Endothelial cell (in vitro differentiated cells): ENCODE results near the gene ROCK2. TPM values are rescaled to one million over a fixed set of nuclear protein-coding genes. Genes with fewer than 3 reads are reported as not detected.

ENCODE experiments used
- DNase-seq: peaks from one replicate; pipeline ENCODE4 v3.0.0; 2021; ENCODE audit warnings: low spot score
- H3K27ac Mint-ChIP-seq: one replicate; pipeline ENCODE4 v1.8.0; 2021; ENCODE audit warnings: mixed read lengths, inconsistent platforms; ENCODE audit not compliant: unreplicated experiment
- H3K27me3 Mint-ChIP-seq: one replicate; pipeline ENCODE4 v1.8.0; 2021; ENCODE audit warnings: mild to moderate bottlenecking, moderate library complexity, mixed read lengths, inconsistent platforms; ENCODE audit not compliant: unreplicated experiment
- H3K36me3 Mint-ChIP-seq: one replicate; pipeline ENCODE4 v1.8.0; 2021; ENCODE audit warnings: mild to moderate bottlenecking, low read depth, mixed read lengths, inconsistent platforms; ENCODE audit not compliant: unreplicated experiment
- H3K4me1 Mint-ChIP-seq: one replicate; pipeline ENCODE4 v1.8.0; 2021; ENCODE audit warnings: mild to moderate bottlenecking, mixed read lengths, inconsistent platforms; ENCODE audit not compliant: unreplicated experiment
- H3K4me3 Mint-ChIP-seq: one replicate; pipeline ENCODE4 v1.8.0; 2021; ENCODE audit warnings: mild to moderate bottlenecking, mixed read lengths, inconsistent platforms; ENCODE audit not compliant: unreplicated experiment
- H3K9me3 Mint-ChIP-seq: one replicate; pipeline ENCODE4 v1.8.0; 2021; ENCODE audit warnings: mixed read lengths, inconsistent platforms; ENCODE audit not compliant: unreplicated experiment
- CTCF ChIP-seq: fragments of 200-600 bp; sonication (generic); IDR thresholded peaks from one replicate; pipeline ENCODE4 v1.5.0; 2021; ENCODE audit warnings: antibody characterized with exemption; ENCODE audit not compliant: unreplicated experiment
- total RNA-seq: library from RNA; stranded (reverse); fragmentation: NEBNext Ultra II Directional; extraction: Animal tissue kit (Norgen Biotek cat#: 25700); gene quantifications from one replicate; pipeline ENCODE4 v1.2.1, GENCODE V29; 2021; ENCODE audit not compliant: unreplicated experiment

The ROCK2 gene
- total RNA-seq, 1 donor from 2014 or later: 52.8 TPM

- Mint-ChIP-seq H3K27me3 (peaks cover 25% of the 10 kb centered on the region), H3K27ac (no peak overlapping the region), H3K4me1 (peaks cover 9% of the 10 kb centered on the region), H3K4me3 (no peak overlapping the region), H3K9me3 (no peaks in the 10 kb centered on the region), H3K36me3 (peaks cover 4% of the 10 kb centered on the region)
- DNase-seq: no peak
- TF ChIP-seq CTCF: no peak
These were observed 187.1 kb downstream of the ROCK2 start for GRCh38 chr2:11157296-11157695.

GRCh38 chr2:11156396-11157075 is 187.9 kb downstream of the ROCK2 start:
- Mint-ChIP-seq H3K27me3 (peaks cover 31% of the 10 kb centered on the region), H3K27ac (no peak overlapping the region), H3K36me3 (peaks cover 4% of the 10 kb centered on the region), H3K4me3 (peak overlapping the region; percentile 88), H3K9me3 (no peaks in the 10 kb centered on the region), H3K4me1 (peaks cover 9% of the 10 kb centered on the region)
- TF ChIP-seq CTCF: no peak
- DNase-seq: no peak

- Mint-ChIP-seq H3K36me3 (peaks cover 4% of the 10 kb centered on the region), H3K4me1 (peaks cover 9% of the 10 kb centered on the region), H3K27ac (peak within 1 kb of the TSS; percentile 54), H3K27me3 (peaks cover 31% of the 10 kb centered on the region), H3K4me3 (peak within 1 kb of the TSS; percentile 88), H3K9me3 (no peaks in the 10 kb centered on the region)
- DNase-seq: no peak
- no peak for TF ChIP-seq CTCF
These were observed 188.9 kb downstream of the ROCK2 start, which contains the start of gene SLC66A3 for GRCh38 chr2:11155381-11156035. Gene SLC66A3 (plus strand): TSS chr2:11155467. CDS start chr2:11155547, 80 bp downstream.

- peak; percentile 98 for DNase-seq
- peaks cover 9% of the 10 kb centered on the region for H3K4me1 Mint-ChIP-seq
- H3K27me3 Mint-ChIP-seq: peaks cover 25% of the 10 kb centered on the region
- peak overlapping the region; percentile 48 for H3K27ac Mint-ChIP-seq
- peaks cover 4% of the 10 kb centered on the region for H3K36me3 Mint-ChIP-seq
- no peak overlapping the region for H3K4me3 Mint-ChIP-seq
- H3K9me3 Mint-ChIP-seq: no peaks in the 10 kb centered on the region
- no peak for TF ChIP-seq CTCF
These were observed 189.5 kb downstream of the ROCK2 start for GRCh38 chr2:11154923-11155380.
